HEK293T (cell line): ENCODE data around the gene ZDHHC17.

Experiments
- BHLHE40 ChIP-seq: fragments of 450-650 bp; IDR thresholded peaks from 2 replicates; pipeline ENCODE4 v1.6.1; 2016; ENCODE audit warnings: mild to moderate bottlenecking, moderate library complexity, borderline replicate concordance
- CTBP1 ChIP-seq: fragments of 450-650 bp; IDR thresholded peaks from 2 replicates; pipeline ENCODE4 v1.6.1; 2016; ENCODE audit warnings: borderline replicate concordance
- FOXA1 ChIP-seq: fragments of 450-650 bp; IDR thresholded peaks from 2 replicates; pipeline ENCODE4 v1.6.1; 2016; ENCODE audit warnings: mild to moderate bottlenecking
- FOXK2 ChIP-seq: fragments of 450-650 bp; IDR thresholded peaks from 2 replicates; pipeline ENCODE4 v1.6.1; 2016; ENCODE audit warnings: mild to moderate bottlenecking
- FOXM1 ChIP-seq: fragments of 450-650 bp; IDR thresholded peaks from 2 replicates; pipeline ENCODE4 v1.6.1; 2017; ENCODE audit warnings: mild to moderate bottlenecking, borderline replicate concordance
- HDGF ChIP-seq: fragments of 450-650 bp; IDR thresholded peaks from 2 replicates; pipeline ENCODE4 v1.6.1; 2017; ENCODE audit warnings: antibody characterized with exemption, borderline replicate concordance
- L3MBTL2 ChIP-seq: fragments of 450-650 bp; conservative IDR thresholded peaks from 2 replicates; pipeline ENCODE4 v1.6.1; 2016; ENCODE audit warnings: mild to moderate bottlenecking
- PKNOX1 ChIP-seq: fragments of 450-650 bp; IDR thresholded peaks from 2 replicates; pipeline ENCODE4 v1.6.1; 2016
- SP1 ChIP-seq: fragments of 450-650 bp; IDR thresholded peaks from 2 replicates; pipeline ENCODE4 v1.6.1; 2017
- SUZ12 ChIP-seq: fragments of 450-650 bp; IDR thresholded peaks from 2 replicates; pipeline ENCODE4 v1.6.1; 2016; ENCODE audit warnings: mild to moderate bottlenecking
- TARDBP ChIP-seq: fragments of 450-650 bp; IDR thresholded peaks from 2 replicates; pipeline ENCODE4 v1.6.1; 2016
- ZNF384 ChIP-seq: fragments of 450-650 bp; IDR thresholded peaks from 2 replicates; pipeline ENCODE4 v1.6.1; 2016

DNA sequence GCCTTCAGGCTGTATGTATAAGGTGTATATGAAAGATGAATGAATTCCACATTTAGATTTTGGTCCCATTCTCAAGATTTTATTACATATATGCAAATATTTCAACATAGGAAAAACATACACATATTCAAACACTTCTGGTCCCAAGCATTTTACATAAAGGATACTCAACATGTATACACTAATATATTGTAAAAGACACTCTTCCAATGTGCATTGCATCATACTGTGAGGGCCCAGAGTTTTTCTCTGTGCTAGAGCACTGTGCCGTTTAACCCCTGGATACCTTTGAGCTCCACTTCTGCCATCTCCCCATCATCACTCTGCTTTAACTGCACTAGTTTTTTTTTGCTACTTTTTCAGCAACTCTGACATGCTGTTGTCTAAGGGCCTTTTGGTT lies 48.1 kb downstream of the ZDHHC17 start:
- no peak for TF ChIP-seq SUZ12
- no peak for TF ChIP-seq FOXA1
- TF ChIP-seq ZNF384 = no peak
- no peak for TF ChIP-seq BHLHE40
- TF ChIP-seq HDGF = no peak
- no peak for TF ChIP-seq CTBP1
- no peak for TF ChIP-seq FOXK2
- no peak for TF ChIP-seq FOXM1
- TF ChIP-seq L3MBTL2 = no peak
- TF ChIP-seq TARDBP = no peak
- TF ChIP-seq SP1 = no peak
- TF ChIP-seq PKNOX1 = no peak
